Measurements from ENCODE around the gene MYH10.

Gene MYH10

GRCh38 chr17:8602679-8603078 is 27.8 kb downstream of the MYH10 start:
- no peak for DNase-seq

GRCh38 chr17:8599351-8600011 is 31.0 kb downstream of the MYH10 start:
- no peak for DNase-seq

GRCh38 chr17:8598913-8599312 is 31.6 kb downstream of the MYH10 start:
- DNase-seq = no peak

GRCh38 chr17:8593830-8594229 is 36.7 kb downstream of the MYH10 start:
- DNase-seq = no peak

- DNase-seq = no peak
Observed at GRCh38 chr17:8593276-8593675, 37.2 kb downstream of the MYH10 start.

- no peak for DNase-seq
Observed at GRCh38 chr17:8588877-8589554, 41.5 kb downstream of the MYH10 start.

- no peak for DNase-seq
Observed at GRCh38 chr17:8586766-8587165, 43.8 kb downstream of the MYH10 start.

- DNase-seq = no peak
Observed at GRCh38 chr17:8585911-8586310, 44.6 kb downstream of the MYH10 start.

- DNase-seq = no peak
Observed at GRCh38 chr17:8583954-8584353, 46.6 kb downstream of the MYH10 start.

GRCh38 chr17:8580952-8581658 is 49.4 kb downstream of the MYH10 start:
- no peak for DNase-seq

- DNase-seq = no peak
Observed at GRCh38 chr17:8577868-8578267, 52.7 kb downstream of the MYH10 start.

- no peak for DNase-seq
Observed at GRCh38 chr17:8576559-8577294, 53.8 kb downstream of the MYH10 start.

GRCh38 chr17:8574687-8575086 is 55.8 kb downstream of the MYH10 start:
- no peak for DNase-seq

- DNase-seq = no peak
Observed at GRCh38 chr17:8572764-8573163, 57.8 kb downstream of the MYH10 start.

- DNase-seq = no peak
Observed at GRCh38 chr17:8563981-8564602, 66.4 kb downstream of the MYH10 start.

- peak; percentile 11 for DNase-seq
Observed at GRCh38 chr17:8563024-8563776, 67.3 kb downstream of the MYH10 start.

GRCh38 chr17:8558144-8558543 is 72.4 kb downstream of the MYH10 start:
- no peak for DNase-seq

GRCh38 chr17:8557176-8557806 is 73.2 kb downstream of the MYH10 start:
- DNase-seq = no peak

- DNase-seq = no peak
Observed at GRCh38 chr17:8556074-8556473, 74.5 kb downstream of the MYH10 start.

GRCh38 chr17:8555062-8555461 is 75.5 kb downstream of the MYH10 start:
- no peak for DNase-seq

- DNase-seq = no peak
Observed at GRCh38 chr17:8552577-8553320, 77.8 kb downstream of the MYH10 start.
